HepG2 (cell line): ENCODE results near the gene HNRNPM. TPM values are rescaled to one million over a fixed set of nuclear protein-coding genes. Genes with fewer than 3 reads are reported as not detected.
A peak's percentile ranks its signal among the peaks of the same experiment; 100 is the strongest.

ENCODE experiments used
- ADNP ChIP-seq: sonication (generic); formaldehyde crosslinking; IDR thresholded peaks from 2 replicates; pipeline ENCODE4 v1.4.0; 2020; ENCODE audit warnings: missing genetic modification reagents
- CBX2 ChIP-seq, 2 experiments: fragments of 200-600 bp in 1 of 2; sonication (generic); formaldehyde crosslinking in 1 of 2; IDR thresholded peaks; 2 replicates each; pipeline versions ENCODE4 v1.7.0 to v1.8.1; 2018 to 2022; ENCODE audit warnings: low read depth in 2 of 2, low read length in 1 of 2, mild to moderate bottlenecking in 1 of 2, missing genetic modification reagents in 1 of 2
- FIP1L1 ChIP-seq: fragments of 200-400 bp; formaldehyde crosslinking; IDR thresholded peaks from 2 replicates; pipeline ENCODE4 v1.6.1; 2018; ENCODE audit warnings: low read depth, mild to moderate bottlenecking, low read length, moderate library complexity, borderline replicate concordance; ENCODE audit not compliant: insufficient read depth
- HIVEP1 ChIP-seq: sonication (generic); formaldehyde crosslinking; IDR thresholded peaks from 2 replicates; pipeline ENCODE4 v1.4.0; 2020; ENCODE audit warnings: mild to moderate bottlenecking, missing genetic modification reagents
- MXD1 ChIP-seq: sonication (generic); formaldehyde crosslinking; IDR thresholded peaks from 2 replicates; pipeline ENCODE4 v1.4.0; 2020; ENCODE audit warnings: mild to moderate bottlenecking, missing genetic modification reagents
- NCOA5 ChIP-seq: sonication (generic); formaldehyde crosslinking; IDR thresholded peaks from 2 replicates; pipeline ENCODE4 v1.4.0; 2020; ENCODE audit warnings: missing genetic modification reagents
- PAF1 ChIP-seq: IDR thresholded peaks from 2 replicates; pipeline ENCODE4 v1.6.1; 2016; ENCODE audit warnings: missing genetic modification reagents, missing compliant biosample characterization
- PHF8 ChIP-seq: sonication (generic); formaldehyde crosslinking; IDR thresholded peaks from 2 replicates; pipeline ENCODE4 v1.5.0; 2020; ENCODE audit warnings: missing genetic modification reagents
- RBAK ChIP-seq: sonication (generic); formaldehyde crosslinking; IDR thresholded peaks from 2 replicates; pipeline ENCODE4 v1.5.1; 2020; ENCODE audit warnings: mild to moderate bottlenecking, missing genetic modification reagents
- SNAPC4 ChIP-seq: sonication (generic); formaldehyde crosslinking; IDR thresholded peaks from 2 replicates; pipeline ENCODE4 v1.4.0; 2020; ENCODE audit warnings: mild to moderate bottlenecking, missing genetic modification reagents
- TBX2 ChIP-seq: sonication (generic); formaldehyde crosslinking; IDR thresholded peaks from 2 replicates; pipeline ENCODE4 v1.5.0; 2020; ENCODE audit warnings: missing genetic modification reagents, mild to moderate bottlenecking, borderline replicate concordance
- ZFP41 ChIP-seq: sonication (generic); formaldehyde crosslinking; IDR thresholded peaks from 2 replicates; pipeline ENCODE4 v1.4.0; 2020; ENCODE audit warnings: mild to moderate bottlenecking, missing genetic modification reagents, borderline replicate concordance
- ZNF124 ChIP-seq: sonication (generic); formaldehyde crosslinking; IDR thresholded peaks from 2 replicates; pipeline ENCODE4 v1.4.0; 2020; ENCODE audit warnings: missing genetic modification reagents
- ZNF251 ChIP-seq: sonication (generic); formaldehyde crosslinking; IDR thresholded peaks from 2 replicates; pipeline ENCODE4 v1.9.0; 2021; ENCODE audit warnings: mild to moderate bottlenecking, missing genetic modification reagents
- ZNF567 ChIP-seq: sonication (generic); formaldehyde crosslinking; IDR thresholded peaks from 2 replicates; pipeline ENCODE4 v1.8.1; 2023; ENCODE audit warnings: mild to moderate bottlenecking, missing genetic modification reagents, borderline replicate concordance
- ZNF740 ChIP-seq: sonication (generic); formaldehyde crosslinking; IDR thresholded peaks from 2 replicates; pipeline ENCODE4 v1.4.0; 2020; ENCODE audit warnings: missing genetic modification reagents
- ZNF800 ChIP-seq: sonication (generic); formaldehyde crosslinking; IDR thresholded peaks from 2 replicates; pipeline ENCODE4 v1.4.0; 2020; ENCODE audit warnings: missing genetic modification reagents
- ZNF816 ChIP-seq: sonication (generic); formaldehyde crosslinking; IDR thresholded peaks from 2 replicates; pipeline ENCODE4 v1.8.0; 2022; ENCODE audit warnings: missing genetic modification reagents, mild to moderate bottlenecking, borderline replicate concordance
- ZSCAN20 ChIP-seq: sonication (generic); formaldehyde crosslinking; IDR thresholded peaks from 2 replicates; pipeline ENCODE4 v1.4.0; 2020; ENCODE audit warnings: missing genetic modification reagents, mild to moderate bottlenecking, borderline replicate concordance
- polyA plus RNA-seq, 8 experiments: library from polyadenylated mRNA; depleted of rRNA in 3 of 8; stranded (reverse) in 7 of 8; unstranded in 1 of 8; fragments of >200 nt; fragmentation: Illumina TruSeq in 4 of 8; extraction: Trizol in 4 of 8; gene quantifications; 2 replicates each; pipeline versions ENCODE4 v1.2.1 to v1.2.3, GENCODE V29; 2011 to 2016; ENCODE audit warnings: low read depth in 4 of 8, missing spikeins in 1 of 8, mixed read lengths in 1 of 8; ENCODE audit not compliant: insufficient read depth in 1 of 8
- total RNA-seq, 5 experiments: library from RNA; depleted of rRNA; stranded (reverse); fragments of >200 nt; fragmentation: Illumina TruSeq; extraction: Trizol; gene quantifications; 2 replicates each; pipeline ENCODE4 v1.2.3, GENCODE V29; 2016; ENCODE audit warnings: low read depth in 1 of 5
- TF ChIP-seq, protein P1 (sequence below): sonication (generic); formaldehyde crosslinking; IDR thresholded peaks from 2 replicates; pipeline ENCODE4 v1.5.0; 2020; ENCODE audit warnings: missing genetic modification reagents, mild to moderate bottlenecking, borderline replicate concordance

HNRNPM gene
- total and polyA plus RNA-seq, 2 of the 13 experiments (the other 11 are each of a cell fraction or from before 2014, with no cell fraction given), result 56.7 to 102 TPM

DNA sequence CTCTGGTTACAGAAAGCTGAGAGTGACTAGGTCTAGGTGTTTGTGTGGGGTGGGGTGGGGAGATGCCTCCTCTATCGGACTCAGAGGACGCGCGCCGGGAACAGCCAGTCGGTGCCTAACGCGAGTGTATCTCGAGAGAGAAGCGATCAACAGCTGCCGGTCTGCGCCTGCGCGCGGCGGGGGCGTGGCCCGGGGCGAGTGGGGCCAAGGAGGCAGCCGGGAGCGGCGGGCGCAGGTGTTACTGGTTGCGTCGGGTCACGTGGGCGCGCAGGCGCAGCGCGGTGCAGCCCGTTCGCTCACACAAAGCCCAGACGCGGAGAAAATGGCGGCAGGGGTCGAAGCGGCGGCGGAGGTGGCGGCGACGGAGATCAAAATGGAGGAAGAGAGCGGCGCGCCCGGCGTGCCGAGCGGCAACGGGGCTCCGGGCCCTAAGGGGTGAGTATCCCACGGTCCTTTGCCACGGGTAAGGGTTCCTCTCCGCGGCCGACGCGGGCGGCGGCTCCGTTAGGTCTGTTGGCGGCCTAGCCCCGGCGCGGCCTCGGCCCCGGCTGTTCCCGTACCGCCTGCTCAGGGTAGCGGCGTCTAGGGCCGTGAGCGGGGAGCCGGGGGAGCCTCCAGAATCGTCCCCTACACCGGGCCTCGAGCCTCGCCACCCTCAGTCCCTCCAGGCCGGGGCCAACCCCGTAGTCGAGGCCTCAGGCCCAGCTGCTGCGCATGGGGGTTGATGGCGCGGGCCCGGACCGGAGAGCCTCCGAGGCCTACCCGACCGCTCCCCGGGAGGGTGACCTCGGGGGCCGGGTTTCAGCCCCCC, at the start of gene HNRNPM (continued):
- TF ChIP-seq RBAK (no peak), CBX2 (IDR thresholded peaks at IDR 0.05; ENCODE audit: low read depth, low read length) (no peak), CBX2 (CRISPR knock-in tag; IDR thresholded peaks at IDR 0.05; ENCODE audit: low read depth) (no peak), PAF1 (CRISPR knock-in tag) (no peak), ZNF567 (CRISPR knock-in tag) (no peak; the same call in 1 of the 2 replicates), HIVEP1 (no peak; the same call in 1 of the 2 replicates), SNAPC4 (CRISPR knock-in tag) (0 out of 2 replicates have a peak, but pooled peaks have one; percentile 29), TBX2 (CRISPR knock-in tag) (peak; percentile 62), ZNF816 (CRISPR knock-in tag) (peak; percentile 72; the same call in 1 of the 2 replicates), ADNP (CRISPR knock-in tag) (no peak), MXD1 (peak; percentile 68), ZFP41 (CRISPR knock-in tag) (0 out of 2 replicates have a peak, but pooled peaks have one; percentile 49), ZNF251 (CRISPR knock-in tag) (no peak), ZNF740 (CRISPR knock-in tag) (peak; percentile 68; the same call in 1 of the 2 replicates), FIP1L1 (no peak), PHF8 (CRISPR knock-in tag) (peak; percentile 91), NCOA5 (CRISPR knock-in tag) (no peak), ZNF800 (CRISPR knock-in tag) (peak; percentile 83), ZSCAN20 (CRISPR knock-in tag) (0 out of 2 replicates have a peak, but pooled peaks have one; percentile 44), ZNF124 (CRISPR knock-in tag) (no peak)
- TF ChIP-seq, protein P1, sequence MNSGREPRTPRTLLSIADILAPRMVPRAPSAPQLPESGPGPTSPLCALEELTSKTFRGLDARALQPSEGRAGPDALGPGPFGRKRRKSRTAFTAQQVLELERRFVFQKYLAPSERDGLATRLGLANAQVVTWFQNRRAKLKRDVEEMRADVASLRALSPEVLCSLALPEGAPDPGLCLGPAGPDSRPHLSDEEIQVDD, result 0 out of 2 replicates have a peak, but pooled peaks have one; percentile 49
